Smooth muscle cell (in vitro differentiated cells): Measurements from ENCODE around the gene SLC25A1. TPM values are rescaled to one million over a fixed set of nuclear protein-coding genes. Genes with fewer than 3 reads are reported as not detected.

Source experiments
- DNase-seq: peaks from one replicate; lab custom pipeline; 2025; ENCODE audit not compliant: unreplicated experiment; lab: John Stamatoyannopoulos, UW
- H2AFZ ChIP-seq: fragments of 200-600 bp; sonication (generic); 2 replicates; pipeline ENCODE4 v1.6.0; 2016; ENCODE audit warnings: antibody characterized with exemption, low read depth, mild to moderate bottlenecking
- H3F3A ChIP-seq: fragments of 200-600 bp; sonication (generic); 2 replicates; pipeline ENCODE4 v1.6.0; 2017; ENCODE audit warnings: antibody characterized with exemption, low read depth
- H3K27ac ChIP-seq: fragments of 200-600 bp; sonication (generic); 2 replicates; pipeline ENCODE4 v1.5.1; 2016; ENCODE audit warnings: low read depth, mild to moderate bottlenecking
- H3K27me3 ChIP-seq: fragments of 200-600 bp; sonication (generic); 2 replicates; pipeline ENCODE4 v1.6.1; 2016; ENCODE audit warnings: low read depth, mild to moderate bottlenecking
- H3K36me3 ChIP-seq: fragments of 200-600 bp; sonication (generic); 2 replicates; pipeline ENCODE4 v1.5.1; 2016; ENCODE audit warnings: low read depth
- H3K4me1 ChIP-seq: fragments of 200-600 bp; sonication (generic); 2 replicates; pipeline ENCODE4 v1.5.1; 2016; ENCODE audit warnings: low read depth
- H3K4me2 ChIP-seq: fragments of 200-600 bp; sonication (generic); 2 replicates; pipeline ENCODE4 v1.6.0; 2016; ENCODE audit warnings: mild to moderate bottlenecking
- H3K4me3 ChIP-seq: fragments of 200-600 bp; sonication (generic); 2 replicates; pipeline ENCODE4 v1.5.1; 2016; ENCODE audit warnings: mild to moderate bottlenecking
- H3K79me2 ChIP-seq: fragments of 200-600 bp; sonication (generic); 2 replicates; pipeline ENCODE4 v1.6.0; 2016; ENCODE audit warnings: low read depth, mild to moderate bottlenecking
- H3K9ac ChIP-seq: fragments of 200-600 bp; sonication (generic); 2 replicates; pipeline ENCODE4 v1.6.0; 2016; ENCODE audit warnings: low read depth
- H3K9me3 ChIP-seq: fragments of 200-600 bp; sonication (generic); replicated peaks from 2 replicates; pipeline ENCODE4 v1.5.1; 2016; ENCODE audit warnings: low read depth
- H4K20me1 ChIP-seq: fragments of 200-600 bp; sonication (generic); 2 replicates; pipeline ENCODE4 v1.6.0; 2016; ENCODE audit warnings: low read depth
- WGBS: methylation state at CpG from one replicate; pipeline ENCODE4 v1.1.7; 2016; ENCODE audit warnings: low lambda C conversion rate; 5-methylcytosine and 5-hydroxymethylcytosine counted together
- polyA plus RNA-seq: library from polyadenylated mRNA; unstranded; fragments of >200 nt; fragmentation: Nextera tagmentation; extraction: Ambion mirVana; gene quantifications from 2 replicates; pipeline ENCODE4 v1.2.1, GENCODE V29; 2016
- total RNA-seq: library from RNA; depleted of rRNA; stranded (reverse); fragments of >200 nt; gene quantifications from 2 replicates; pipeline ENCODE4 v1.2.3, GENCODE V29; 2014
- TF ChIP-seq, protein P1 (sequence below): fragments of 200-600 bp; sonication (generic); IDR thresholded peaks from 2 replicates; pipeline ENCODE4 v1.5.1; 2017; ENCODE audit warnings: borderline replicate concordance, mild to moderate bottlenecking, antibody characterized with exemption; ENCODE audit not compliant: insufficient read depth, poor library complexity, severe bottlenecking

Gene SLC25A1
- total and polyA plus RNA-seq, 2 experiments from 2014 or later, result 56.5 to 204 TPM

GRCh38 chr22:19143212-19143611, 35.3 kb downstream of the SLC25A1 start:
- H3K4me3 ChIP-seq, result no peak overlapping the region
- no peaks in the 10 kb centered on the region for H3F3A ChIP-seq
- no peaks in the 10 kb centered on the region for H3K9me3 ChIP-seq
- TF ChIP-seq, protein P1, sequence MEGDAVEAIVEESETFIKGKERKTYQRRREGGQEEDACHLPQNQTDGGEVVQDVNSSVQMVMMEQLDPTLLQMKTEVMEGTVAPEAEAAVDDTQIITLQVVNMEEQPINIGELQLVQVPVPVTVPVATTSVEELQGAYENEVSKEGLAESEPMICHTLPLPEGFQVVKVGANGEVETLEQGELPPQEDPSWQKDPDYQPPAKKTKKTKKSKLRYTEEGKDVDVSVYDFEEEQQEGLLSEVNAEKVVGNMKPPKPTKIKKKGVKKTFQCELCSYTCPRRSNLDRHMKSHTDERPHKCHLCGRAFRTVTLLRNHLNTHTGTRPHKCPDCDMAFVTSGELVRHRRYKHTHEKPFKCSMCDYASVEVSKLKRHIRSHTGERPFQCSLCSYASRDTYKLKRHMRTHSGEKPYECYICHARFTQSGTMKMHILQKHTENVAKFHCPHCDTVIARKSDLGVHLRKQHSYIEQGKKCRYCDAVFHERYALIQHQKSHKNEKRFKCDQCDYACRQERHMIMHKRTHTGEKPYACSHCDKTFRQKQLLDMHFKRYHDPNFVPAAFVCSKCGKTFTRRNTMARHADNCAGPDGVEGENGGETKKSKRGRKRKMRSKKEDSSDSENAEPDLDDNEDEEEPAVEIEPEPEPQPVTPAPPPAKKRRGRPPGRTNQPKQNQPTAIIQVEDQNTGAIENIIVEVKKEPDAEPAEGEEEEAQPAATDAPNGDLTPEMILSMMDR, result no peak
- H3K4me2 ChIP-seq, result peak overlapping the region; percentile 100
- no peak overlapping the region for H2AFZ ChIP-seq
- H3K27me3 ChIP-seq, result peaks cover 23% of the 10 kb centered on the region
- H3K4me1 ChIP-seq, result no peaks in the 10 kb centered on the region
- H3K79me2 ChIP-seq, result peaks cover 13% of the 10 kb centered on the region
- H3K9ac ChIP-seq, result no peak overlapping the region
- WGBS, result 98% methylated on average over 5 of the region's 5 CpGs
- DNase-seq, result no peak
- H4K20me1 ChIP-seq, result no peaks in the 10 kb centered on the region
- no peak overlapping the region for H3K27ac ChIP-seq
- no peaks in the 10 kb centered on the region for H3K36me3 ChIP-seq

DNA sequence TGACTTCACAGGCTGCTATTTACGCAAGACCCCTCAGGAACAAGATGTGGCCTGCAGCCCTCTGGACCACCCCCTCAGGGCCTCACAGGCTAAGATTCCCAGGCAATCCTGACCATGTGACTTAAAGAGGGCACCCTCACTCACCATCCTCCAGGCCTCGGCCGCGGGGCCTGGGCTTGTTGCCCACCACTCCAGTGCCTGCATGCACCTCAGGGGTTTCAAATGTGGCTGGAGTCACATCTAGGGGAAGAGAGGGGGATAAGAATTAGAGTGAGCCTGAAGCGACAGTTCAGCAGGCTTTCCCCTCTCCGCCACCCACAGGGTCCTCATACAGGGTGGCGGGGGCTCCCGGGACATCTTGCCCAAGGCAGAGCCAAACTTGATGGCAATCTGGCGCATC, 36.1 kb downstream of the SLC25A1 start:
- no peaks in the 10 kb centered on the region for H3F3A ChIP-seq
- TF ChIP-seq, protein P1, result no peak
- no peak overlapping the region for H3K4me3 ChIP-seq
- no peak overlapping the region for H3K4me2 ChIP-seq
- no peak overlapping the region for H2AFZ ChIP-seq
- peaks cover 13% of the 10 kb centered on the region for H3K79me2 ChIP-seq
- WGBS, result 98% methylated on average over 9 of the region's 9 CpGs
- H3K27me3 ChIP-seq, result peaks cover 15% of the 10 kb centered on the region
- H4K20me1 ChIP-seq, result no peaks in the 10 kb centered on the region
- no peak for DNase-seq
- no peaks in the 10 kb centered on the region for H3K36me3 ChIP-seq
- H3K9me3 ChIP-seq, result no peaks in the 10 kb centered on the region
- H3K27ac ChIP-seq, result no peak overlapping the region
- no peak overlapping the region for H3K9ac ChIP-seq
- no peaks in the 10 kb centered on the region for H3K4me1 ChIP-seq

GRCh38 chr22:19139974-19140373, 38.6 kb downstream of the SLC25A1 start:
- Histone ChIP-seq H2AFZ (no peak overlapping the region), H3K4me1 (no peaks in the 10 kb centered on the region), H3K27me3 (no peaks in the 10 kb centered on the region), H4K20me1 (no peaks in the 10 kb centered on the region), H3K9me3 (no peaks in the 10 kb centered on the region), H3K4me2 (no peak overlapping the region), H3K27ac (no peak overlapping the region), H3K36me3 (no peaks in the 10 kb centered on the region), H3K4me3 (no peak overlapping the region), H3K79me2 (peaks cover 13% of the 10 kb centered on the region), H3K9ac (no peak overlapping the region), H3F3A (no peaks in the 10 kb centered on the region)
- no peak for DNase-seq
- TF ChIP-seq, protein P1, result no peak
- 100% methylated on average over 5 of the region's 5 CpGs for WGBS

GRCh38 chr22:19139001-19139356, 39.6 kb downstream of the SLC25A1 start:
- no peaks in the 10 kb centered on the region for H4K20me1 ChIP-seq
- no peaks in the 10 kb centered on the region for H3F3A ChIP-seq
- no peak for DNase-seq
- no peak overlapping the region for H3K4me2 ChIP-seq
- H3K9ac ChIP-seq, result no peak overlapping the region
- no peaks in the 10 kb centered on the region for H3K36me3 ChIP-seq
- 97% methylated on average over 9 of the region's 9 CpGs for WGBS
- TF ChIP-seq, protein P1, result no peak
- no peak overlapping the region for H2AFZ ChIP-seq
- no peaks in the 10 kb centered on the region for H3K9me3 ChIP-seq
- peaks cover 8% of the 10 kb centered on the region for H3K79me2 ChIP-seq
- no peaks in the 10 kb centered on the region for H3K4me1 ChIP-seq
- no peak overlapping the region for H3K27ac ChIP-seq
- no peak overlapping the region for H3K4me3 ChIP-seq
- no peaks in the 10 kb centered on the region for H3K27me3 ChIP-seq
